HEK293T (cell line): ENCODE data around the gene LRRC7.

Experiments
- ARNT ChIP-seq: fragments of 450-650 bp; IDR thresholded peaks from 2 replicates; pipeline ENCODE4 v1.6.1; 2017; ENCODE audit warnings: mild to moderate bottlenecking
- BHLHE40 ChIP-seq: fragments of 450-650 bp; IDR thresholded peaks from 2 replicates; pipeline ENCODE4 v1.6.1; 2016; ENCODE audit warnings: mild to moderate bottlenecking, moderate library complexity, borderline replicate concordance
- HDGF ChIP-seq: fragments of 450-650 bp; IDR thresholded peaks from 2 replicates; pipeline ENCODE4 v1.6.1; 2017; ENCODE audit warnings: antibody characterized with exemption, borderline replicate concordance
- SUZ12 ChIP-seq: fragments of 450-650 bp; IDR thresholded peaks from 2 replicates; pipeline ENCODE4 v1.6.1; 2016; ENCODE audit warnings: mild to moderate bottlenecking
- ZNF384 ChIP-seq: fragments of 450-650 bp; IDR thresholded peaks from 2 replicates; pipeline ENCODE4 v1.6.1; 2016

- no peak for TF ChIP-seq BHLHE40
- no peak for TF ChIP-seq HDGF
- no peak for TF ChIP-seq ZNF384
- TF ChIP-seq ARNT: no peak
- no peak for TF ChIP-seq SUZ12
Observed at GRCh38 chr1:69834336-69834735, 266.6 kb downstream of the LRRC7 start.
